Endothelial cell of umbilical vein (primary cell): Measurements from ENCODE around the gene WDFY2.

Experiments
- EZH2 ChIP-seq: IDR thresholded peaks from 2 replicates; pipeline ENCODE4 v1.6.1; 2012; ENCODE audit warnings: borderline replicate concordance, low read depth, mild to moderate bottlenecking, moderate library complexity, low read length, inconsistent platforms; ENCODE audit not compliant: severe bottlenecking
- FOS ChIP-seq: IDR thresholded peaks from 2 replicates; pipeline ENCODE4 v1.6.1; 2011; ENCODE audit warnings: mild to moderate bottlenecking, low read length, moderate library complexity, borderline replicate concordance; ENCODE audit not compliant: insufficient read depth
- GATA2 ChIP-seq: IDR thresholded peaks from 2 replicates; pipeline ENCODE4 v1.7.0; 2011; ENCODE audit warnings: low read depth, mild to moderate bottlenecking, moderate library complexity, mixed read lengths, low read length; ENCODE audit not compliant: insufficient read length, insufficient read depth
- JUN ChIP-seq: IDR thresholded peaks from 2 replicates; pipeline ENCODE4 v1.6.1; 2011; ENCODE audit warnings: borderline replicate concordance, low read depth; ENCODE audit not compliant: insufficient read length, insufficient read depth
- MAX ChIP-seq: IDR thresholded peaks from 2 replicates; pipeline ENCODE4 v1.6.1; 2011; ENCODE audit not compliant: insufficient read depth, insufficient read length
- POLR2A ChIP-seq: IDR thresholded peaks from 2 replicates; pipeline ENCODE4 v1.6.1; 2012; ENCODE audit warnings: low read depth, mild to moderate bottlenecking, control low read depth, low read length
- POLR2AphosphoS5 ChIP-seq: IDR thresholded peaks from 2 replicates; pipeline ENCODE4 v1.6.1; 2012; ENCODE audit warnings: low read depth, mild to moderate bottlenecking, control low read depth, low read length, moderate library complexity; ENCODE audit not compliant: insufficient read depth
- TF ChIP-seq, protein P1 (sequence below), 2 donors: IDR thresholded peaks; 1 replicate in 1 of 2; 2 replicates in 1 of 2; pipeline ENCODE4 v1.5.1; 2011; ENCODE audit warnings: low read length in 2 of 2, mild to moderate bottlenecking in 2 of 2, moderate library complexity in 2 of 2, control low read depth in 1 of 2, inconsistent platforms in 1 of 2, low read depth in 1 of 2; ENCODE audit not compliant: insufficient read depth in 1 of 2; ENCODE audit errors: extremely low read depth in 1 of 2

GRCh38 chr13:51624207-51624606 is 39.9 kb downstream of the WDFY2 start:
- TF ChIP-seq, protein P1, sequence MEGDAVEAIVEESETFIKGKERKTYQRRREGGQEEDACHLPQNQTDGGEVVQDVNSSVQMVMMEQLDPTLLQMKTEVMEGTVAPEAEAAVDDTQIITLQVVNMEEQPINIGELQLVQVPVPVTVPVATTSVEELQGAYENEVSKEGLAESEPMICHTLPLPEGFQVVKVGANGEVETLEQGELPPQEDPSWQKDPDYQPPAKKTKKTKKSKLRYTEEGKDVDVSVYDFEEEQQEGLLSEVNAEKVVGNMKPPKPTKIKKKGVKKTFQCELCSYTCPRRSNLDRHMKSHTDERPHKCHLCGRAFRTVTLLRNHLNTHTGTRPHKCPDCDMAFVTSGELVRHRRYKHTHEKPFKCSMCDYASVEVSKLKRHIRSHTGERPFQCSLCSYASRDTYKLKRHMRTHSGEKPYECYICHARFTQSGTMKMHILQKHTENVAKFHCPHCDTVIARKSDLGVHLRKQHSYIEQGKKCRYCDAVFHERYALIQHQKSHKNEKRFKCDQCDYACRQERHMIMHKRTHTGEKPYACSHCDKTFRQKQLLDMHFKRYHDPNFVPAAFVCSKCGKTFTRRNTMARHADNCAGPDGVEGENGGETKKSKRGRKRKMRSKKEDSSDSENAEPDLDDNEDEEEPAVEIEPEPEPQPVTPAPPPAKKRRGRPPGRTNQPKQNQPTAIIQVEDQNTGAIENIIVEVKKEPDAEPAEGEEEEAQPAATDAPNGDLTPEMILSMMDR (IDR thresholded peaks at IDR 0.05; ENCODE audit: extremely low read depth in 1 of 2, insufficient read depth in 1 of 2, low read depth in 1 of 2, low read length in 2 of 2), result no peak
- TF ChIP-seq FOS, result no peak
- TF ChIP-seq POLR2A, result no peak
- TF ChIP-seq GATA2, result no peak
- TF ChIP-seq POLR2AphosphoS5, result no peak
- no peak for TF ChIP-seq EZH2
- TF ChIP-seq JUN, result no peak
- no peak for TF ChIP-seq MAX
